Measurements from ENCODE around the gene DNHD1. TPM values are rescaled to one million over a fixed set of nuclear protein-coding genes. Genes with fewer than 3 reads are reported as not detected.

Gene DNHD1
- total RNA-seq, 4 donors from 2014 or later = 5.9 to 13.6 (median 8.4) TPM

DNA sequence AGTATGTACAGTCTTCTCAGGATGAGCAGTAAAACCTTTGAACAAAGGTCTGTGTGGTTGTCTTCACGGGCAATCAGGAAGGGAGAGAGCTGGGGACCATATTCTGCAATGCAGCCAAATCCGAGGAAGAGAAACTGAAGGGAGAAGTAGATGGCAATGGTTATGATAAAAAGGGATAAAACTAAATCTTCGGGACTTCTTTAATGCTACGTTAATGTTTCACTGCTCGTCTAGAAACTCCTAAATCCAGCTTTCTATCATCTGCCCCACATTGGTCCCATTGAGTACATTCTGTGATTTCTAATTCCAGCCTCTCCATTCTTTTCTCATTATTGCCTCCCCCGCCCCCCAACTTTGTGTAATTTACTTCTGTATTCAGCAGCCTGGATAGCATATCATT lies 14.1 kb upstream of the DNHD1 start:
- intact Hi-C loops (cut with DNase I; ENCODE audit: low total_unique reads) = no loop called here
- H3K4me3 ChIP-seq (ENCODE audit: low read depth, poor library complexity, severe bottlenecking) = no peak overlapping the region
- 85 to 89% methylated on average over 6 of the region's 6 CpGs for WGBS, 2 donors
- no peak for TF ChIP-seq POLR2A (IDR thresholded peaks at IDR 0.05)
- TF ChIP-seq, protein P1, sequence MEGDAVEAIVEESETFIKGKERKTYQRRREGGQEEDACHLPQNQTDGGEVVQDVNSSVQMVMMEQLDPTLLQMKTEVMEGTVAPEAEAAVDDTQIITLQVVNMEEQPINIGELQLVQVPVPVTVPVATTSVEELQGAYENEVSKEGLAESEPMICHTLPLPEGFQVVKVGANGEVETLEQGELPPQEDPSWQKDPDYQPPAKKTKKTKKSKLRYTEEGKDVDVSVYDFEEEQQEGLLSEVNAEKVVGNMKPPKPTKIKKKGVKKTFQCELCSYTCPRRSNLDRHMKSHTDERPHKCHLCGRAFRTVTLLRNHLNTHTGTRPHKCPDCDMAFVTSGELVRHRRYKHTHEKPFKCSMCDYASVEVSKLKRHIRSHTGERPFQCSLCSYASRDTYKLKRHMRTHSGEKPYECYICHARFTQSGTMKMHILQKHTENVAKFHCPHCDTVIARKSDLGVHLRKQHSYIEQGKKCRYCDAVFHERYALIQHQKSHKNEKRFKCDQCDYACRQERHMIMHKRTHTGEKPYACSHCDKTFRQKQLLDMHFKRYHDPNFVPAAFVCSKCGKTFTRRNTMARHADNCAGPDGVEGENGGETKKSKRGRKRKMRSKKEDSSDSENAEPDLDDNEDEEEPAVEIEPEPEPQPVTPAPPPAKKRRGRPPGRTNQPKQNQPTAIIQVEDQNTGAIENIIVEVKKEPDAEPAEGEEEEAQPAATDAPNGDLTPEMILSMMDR (IDR thresholded peaks at IDR 0.05) = no peak
- DNase-seq (ENCODE audit: low spot score in 2 of 2) = no peak

DNA sequence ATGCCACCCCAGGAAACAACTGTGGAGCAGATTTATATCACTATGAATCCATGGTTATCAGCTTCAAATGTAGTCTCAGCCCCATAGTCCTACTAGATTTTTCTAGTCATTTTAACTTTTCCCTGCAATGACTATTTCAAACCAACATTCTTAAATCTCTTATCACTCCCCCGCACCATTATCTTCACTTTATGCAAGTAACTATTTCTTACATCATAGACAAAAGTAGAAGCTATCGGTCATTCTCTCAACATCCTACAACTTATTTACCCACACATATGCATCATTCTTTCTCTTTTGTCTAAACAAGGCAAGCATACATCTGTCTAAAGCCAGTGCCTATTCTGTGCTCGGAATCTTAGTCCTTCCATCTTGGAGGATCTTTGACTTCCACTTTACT lies 11.4 kb upstream of the DNHD1 start:
- no peak for TF ChIP-seq POLR2A (IDR thresholded peaks at IDR 0.05)
- TF ChIP-seq, protein P1 (IDR thresholded peaks at IDR 0.05) = no peak
- intact Hi-C loops (cut with DNase I; ENCODE audit: low total_unique reads) = no loop called here
- no peak for DNase-seq (ENCODE audit: low spot score in 2 of 2)
- 77 to 98% methylated on average over 3 of the region's 3 CpGs for WGBS, 2 donors
- no peak overlapping the region for H3K4me3 ChIP-seq (ENCODE audit: low read depth, poor library complexity, severe bottlenecking)

DNA sequence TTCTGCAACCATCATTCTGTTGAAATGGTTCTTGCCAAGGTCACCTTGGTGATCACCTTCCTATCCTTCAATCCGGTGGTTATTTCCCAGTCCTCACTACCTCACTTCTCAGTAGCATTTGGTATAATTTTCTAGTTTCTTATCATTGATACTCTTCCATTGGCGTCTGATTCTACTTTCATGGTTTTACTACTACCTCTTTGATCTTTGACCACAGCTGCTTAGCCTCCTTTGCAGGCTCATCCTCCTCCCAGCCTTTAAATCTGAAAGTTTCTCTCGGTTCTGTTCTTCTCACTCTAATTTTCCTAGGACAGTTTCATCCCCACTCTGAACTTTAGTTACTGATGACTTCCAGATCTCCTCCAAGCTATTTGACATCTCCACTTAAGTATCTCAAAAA lies 10.8 kb upstream of the DNHD1 start:
- no peak for DNase-seq (ENCODE audit: low spot score in 2 of 2)
- WGBS, 2 donors = 78 to 83% methylated on average over 3 of the region's 3 CpGs
- no peak for TF ChIP-seq POLR2A (IDR thresholded peaks at IDR 0.05)
- TF ChIP-seq, protein P1 (IDR thresholded peaks at IDR 0.05) = no peak
- no peak overlapping the region for H3K4me3 ChIP-seq (ENCODE audit: low read depth, poor library complexity, severe bottlenecking)
- intact Hi-C loops (cut with DNase I; ENCODE audit: low total_unique reads) = no loop called here

DNA sequence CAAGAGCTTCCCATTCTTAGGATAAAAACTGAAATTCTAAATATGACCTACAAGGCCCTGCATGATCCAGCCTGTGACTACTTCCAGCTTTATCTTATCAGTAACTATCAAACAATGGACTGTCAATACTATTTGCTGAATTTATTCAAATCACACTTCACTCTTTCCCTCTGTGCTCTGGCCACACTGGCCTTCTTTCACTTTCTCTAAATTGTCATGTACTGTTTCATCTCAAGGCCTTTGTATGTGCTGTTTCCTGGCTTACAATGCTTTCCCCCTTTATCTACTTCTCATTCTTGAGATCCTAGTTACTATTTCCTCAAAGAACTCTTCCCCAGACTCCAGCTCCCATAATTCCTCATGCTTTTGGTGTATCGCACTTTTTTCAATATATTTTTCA lies 10.1 kb upstream of the DNHD1 start:
- H3K4me3 ChIP-seq (ENCODE audit: low read depth, poor library complexity, severe bottlenecking) = no peak overlapping the region
- intact Hi-C loops (cut with DNase I; ENCODE audit: low total_unique reads) = no loop called here
- DNase-seq (ENCODE audit: low spot score in 2 of 2) = no peak
- TF ChIP-seq, protein P1 (IDR thresholded peaks at IDR 0.05) = no peak
- no peak for TF ChIP-seq POLR2A (IDR thresholded peaks at IDR 0.05)
- WGBS, 2 donors = 87 to 95% methylated on average over 1 of the region's 1 CpG

DNA sequence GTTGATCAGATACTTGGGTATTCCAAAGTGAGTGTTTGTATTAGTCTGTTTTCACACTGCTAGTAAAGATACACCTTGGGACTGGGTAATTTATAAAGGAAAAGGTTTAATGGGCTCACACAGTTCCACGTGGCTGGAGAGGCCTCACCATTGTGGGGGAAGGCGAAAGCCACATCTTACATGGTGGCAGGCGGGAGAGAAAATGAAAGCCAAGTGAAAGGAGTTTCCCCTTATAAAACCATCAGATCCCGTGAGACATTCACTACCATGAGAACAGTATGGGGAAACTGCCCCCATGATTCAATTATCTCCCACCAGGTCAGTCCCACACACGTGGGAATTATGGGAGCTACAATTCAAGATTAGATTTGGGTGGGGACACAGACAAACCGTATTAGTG lies 8.7 kb upstream of the DNHD1 start:
- DNase-seq (ENCODE audit: low spot score in 2 of 2) = no peak
- WGBS, 2 donors = 89 to 93% methylated on average over 6 of the region's 6 CpGs
- no peak overlapping the region for H3K4me3 ChIP-seq (ENCODE audit: low read depth, poor library complexity, severe bottlenecking)
- TF ChIP-seq POLR2A (IDR thresholded peaks at IDR 0.05) = no peak
- TF ChIP-seq, protein P1 (IDR thresholded peaks at IDR 0.05) = no peak
- intact Hi-C loops (cut with DNase I; ENCODE audit: low total_unique reads) = no loop called here

DNA sequence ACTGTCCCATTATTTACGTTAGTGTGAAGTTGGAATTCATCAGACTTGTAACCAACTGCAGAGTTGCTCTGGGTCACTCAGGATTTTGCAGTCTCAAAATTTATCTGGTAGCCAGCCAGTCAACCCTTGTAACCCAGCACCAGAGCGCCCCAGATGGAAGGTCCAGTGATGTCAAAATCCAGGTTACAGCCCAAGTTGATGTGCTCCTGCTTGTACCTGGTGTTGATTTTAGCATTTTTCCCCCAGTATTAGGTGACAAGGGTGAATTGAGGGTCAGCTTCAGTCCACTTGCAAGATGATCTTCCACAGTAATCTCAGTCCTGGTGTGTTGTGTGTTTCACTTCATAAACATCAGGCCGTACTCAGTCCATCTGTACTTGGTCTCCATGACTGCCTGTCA lies 8.3 kb upstream of the DNHD1 start:
- H3K4me3 ChIP-seq (ENCODE audit: low read depth, poor library complexity, severe bottlenecking) = no peak overlapping the region
- 93 to 97% methylated on average over 3 of the region's 3 CpGs for WGBS, 2 donors
- intact Hi-C loops (cut with DNase I; ENCODE audit: low total_unique reads) = no loop called here
- no peak for DNase-seq (ENCODE audit: low spot score in 2 of 2)
- TF ChIP-seq, protein P1 (IDR thresholded peaks at IDR 0.05) = no peak
- no peak for TF ChIP-seq POLR2A (IDR thresholded peaks at IDR 0.05)
